HG03575 (cell line): ENCODE data around the gene FFAR3.
"Not testable (repeated sequence)": the region's sequence is repeated elsewhere in the genome, so short reads cannot be mapped to it uniquely, and the experiment has no call there.

ENCODE experiments used
- ATAC-seq: cut with Tn5 transposase; IDR thresholded peaks from one replicate; pipeline ENCODE4 v1.9.1; 2021; ENCODE audit not compliant: unreplicated experiment, insufficient number of reproducible peaks, low FRiP score; ENCODE audit errors: extremely low read depth

FFAR3 gene

GRCh38 chr19:35395382-35396199 is 37.3 kb downstream of the FFAR3 start:
- ATAC-seq: no peak

- ATAC-seq: no peak
Observed at GRCh38 chr19:35396240-35396885, 38.1 kb downstream of the FFAR3 start.

- no peak for ATAC-seq
Observed at GRCh38 chr19:35397064-35397463, 38.8 kb downstream of the FFAR3 start.

DNA sequence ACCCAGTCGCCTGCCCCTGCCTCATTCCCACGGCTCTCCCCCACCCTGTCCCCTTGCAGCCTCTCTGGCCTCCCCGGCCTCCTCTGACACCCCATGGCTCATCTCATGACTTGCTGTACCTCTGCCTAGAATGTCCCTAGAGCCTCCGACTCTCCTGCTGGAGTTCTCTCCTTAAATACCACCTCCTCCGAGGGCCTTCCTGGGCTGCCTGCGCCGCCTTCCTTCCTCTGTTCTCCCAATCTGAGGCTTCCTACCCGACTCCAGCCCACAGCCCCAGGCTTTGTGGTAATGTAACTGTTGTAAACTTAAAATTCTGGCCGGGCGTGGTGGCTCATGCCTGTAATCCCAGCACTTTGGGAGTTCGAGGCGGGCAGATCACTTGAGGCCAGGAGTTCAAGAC is 40.3 kb downstream of the FFAR3 start:
- ATAC-seq: no peak

DNA sequence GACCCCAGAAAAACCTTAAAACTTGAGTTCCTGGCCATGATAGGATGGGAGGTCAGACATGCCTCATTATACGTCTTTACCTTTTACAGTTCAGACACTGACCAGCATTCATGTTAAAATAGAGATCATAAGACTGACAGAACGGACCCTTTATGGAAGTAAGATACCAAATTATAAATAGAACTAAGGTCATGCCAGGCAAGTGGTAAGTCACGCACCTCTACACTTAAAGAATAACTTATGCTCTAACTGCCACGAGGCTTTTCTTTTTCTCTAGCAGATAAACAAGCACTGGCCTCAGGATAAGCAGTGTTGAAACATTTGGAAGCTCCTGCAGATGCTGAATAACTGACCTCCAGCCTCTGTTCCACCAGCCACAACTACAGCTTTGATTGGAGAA is 41.0 kb downstream of the FFAR3 start:
- ATAC-seq: no peak

DNA sequence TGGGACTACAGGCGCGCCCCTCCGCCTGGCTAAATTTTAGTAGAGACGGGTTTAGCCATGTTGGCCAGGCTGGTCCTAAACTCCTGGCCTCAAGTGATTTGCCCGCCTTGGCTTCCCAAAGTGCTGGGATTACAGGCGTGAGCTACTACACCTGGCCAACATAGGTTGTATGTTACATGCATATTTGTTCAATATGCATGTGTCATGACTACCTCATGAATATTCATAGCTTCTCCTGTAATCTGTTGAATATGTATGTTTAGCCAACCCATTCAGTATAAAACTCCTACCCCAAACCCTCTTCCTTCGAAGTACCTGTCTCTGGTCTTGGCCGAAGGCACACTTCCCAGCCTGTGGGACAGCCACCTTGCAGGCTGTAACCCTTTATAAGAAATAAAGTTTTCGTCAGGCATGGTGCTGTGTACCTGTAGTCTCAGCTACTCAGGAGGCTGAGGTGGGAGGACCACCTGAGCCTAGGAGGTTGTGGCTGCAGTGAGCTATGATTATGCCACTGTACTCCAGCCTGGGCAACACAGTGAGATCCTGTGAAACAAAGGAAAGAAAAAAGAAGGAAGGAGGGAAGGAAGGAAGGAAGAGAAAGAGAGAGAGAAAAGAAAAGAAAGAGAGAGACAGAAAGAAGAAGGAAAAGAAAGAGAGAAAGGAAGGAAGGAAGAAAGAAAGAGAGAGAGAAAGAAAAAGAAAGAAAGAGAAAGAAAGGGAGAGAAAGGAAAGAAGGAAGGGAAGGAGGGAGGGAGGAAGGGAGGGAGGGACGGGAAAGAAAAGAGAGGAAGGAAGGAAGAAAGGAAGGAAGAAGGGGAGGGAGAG is 41.9 kb downstream of the FFAR3 start:
- ATAC-seq: no peak

DNA sequence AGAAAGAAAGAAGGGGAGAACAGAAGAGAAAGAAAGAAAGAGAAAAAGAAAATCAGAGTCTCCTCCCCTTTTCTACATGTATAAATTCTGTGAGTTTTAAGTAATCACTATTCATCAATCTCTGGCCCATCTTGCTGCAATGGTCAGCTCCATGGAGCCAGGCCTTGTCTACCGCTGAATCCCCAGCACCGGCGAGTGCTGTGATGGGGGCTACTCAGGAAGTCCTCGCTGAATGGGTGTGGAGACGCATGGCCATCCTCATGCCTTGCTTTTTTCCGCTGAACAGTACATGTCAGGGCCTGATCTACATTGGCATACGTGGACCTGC is 42.5 kb downstream of the FFAR3 start:
- ATAC-seq: no peak

DNA sequence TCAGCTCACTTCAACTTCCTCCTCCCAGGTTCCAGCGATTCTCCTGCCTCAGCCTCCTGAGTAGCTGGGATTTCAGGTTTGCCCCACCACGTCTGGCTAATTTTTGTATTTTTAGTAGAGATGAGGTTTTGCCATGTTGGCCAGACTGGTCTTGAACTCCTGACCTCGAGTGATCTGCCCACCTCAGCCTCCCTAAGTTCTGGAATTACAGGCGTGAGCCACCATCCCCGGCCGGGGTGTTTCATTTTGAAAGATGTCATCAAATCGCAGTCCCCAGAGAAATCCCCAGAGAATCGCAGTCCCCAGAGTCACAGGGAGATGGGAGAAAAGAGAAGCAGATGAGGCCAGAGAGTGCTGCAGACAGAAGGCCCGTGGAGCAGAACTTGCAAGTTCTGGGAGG is 43.2 kb downstream of the FFAR3 start:
- ATAC-seq: not testable (repeated sequence)

- no peak for ATAC-seq
Observed at GRCh38 chr19:35403116-35403760, 45.0 kb downstream of the FFAR3 start.

GRCh38 chr19:35404879-35405622 is 46.8 kb downstream of the FFAR3 start:
- ATAC-seq: no peak

DNA sequence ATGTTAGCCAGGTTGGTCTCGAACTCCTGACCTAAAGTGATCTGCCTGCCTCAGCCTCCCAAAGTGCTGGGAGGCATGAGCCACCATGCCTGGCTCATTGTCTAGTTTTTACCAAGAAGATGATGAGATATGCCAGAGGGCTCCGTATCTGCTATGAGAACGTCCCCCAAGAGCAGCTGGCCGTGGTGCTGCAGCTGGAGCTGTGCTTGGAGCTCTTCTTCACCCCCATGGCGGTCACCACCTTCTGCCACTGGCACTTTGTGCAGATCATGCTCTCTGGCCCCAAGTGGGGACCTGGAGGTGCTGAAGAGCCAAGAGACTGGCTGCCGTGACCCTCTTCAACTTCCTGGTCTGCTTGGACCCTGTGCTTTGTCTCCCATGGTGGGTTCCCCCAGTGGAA is 49.4 kb downstream of the FFAR3 start:
- no peak for ATAC-seq

GRCh38 chr19:35408284-35409171 is 50.3 kb downstream of the FFAR3 start:
- ATAC-seq: no peak

DNA sequence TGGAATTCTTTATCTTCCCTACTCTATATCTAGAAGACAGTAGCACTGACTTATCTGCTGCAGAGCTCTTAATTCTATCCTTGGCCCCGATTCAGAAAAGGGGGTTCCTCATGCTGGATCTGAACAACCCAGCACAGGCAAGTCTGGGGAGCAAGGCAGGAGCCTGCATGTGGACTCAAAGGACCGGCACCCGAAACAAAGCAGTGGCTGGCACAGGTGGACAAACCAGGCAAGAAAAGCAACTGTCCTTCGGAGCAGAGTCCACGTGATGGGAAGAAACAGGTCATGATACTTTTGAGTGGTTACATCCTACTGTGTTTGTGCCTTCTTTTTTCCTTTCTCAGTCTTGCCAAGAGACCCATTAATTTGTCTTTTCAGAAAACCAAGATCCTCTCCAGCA is 50.9 kb downstream of the FFAR3 start:
- ATAC-seq: no peak
